SU-DHL-6 (cell line): ENCODE data around the gene ZNF618.

Experiments used
- EZH2phosphoT487 ChIP-seq: fragments of 200-600 bp; sonication (generic), shearing (Covaris generic); conservative IDR thresholded peaks from 2 replicates; pipeline ENCODE4 v1.6.1; 2018; ENCODE audit warnings: mild to moderate bottlenecking, antibody characterized with exemption, low read length, moderate library complexity, mixed read lengths
- TF ChIP-seq, protein P1 (sequence below): fragments of 200-600 bp; sonication (generic); IDR thresholded peaks from one replicate; pipeline ENCODE4 v1.5.1; 2017; ENCODE audit warnings: antibody characterized with exemption, mild to moderate bottlenecking, low read length, moderate library complexity; ENCODE audit not compliant: insufficient read depth, poor library complexity, severe bottlenecking

DNA sequence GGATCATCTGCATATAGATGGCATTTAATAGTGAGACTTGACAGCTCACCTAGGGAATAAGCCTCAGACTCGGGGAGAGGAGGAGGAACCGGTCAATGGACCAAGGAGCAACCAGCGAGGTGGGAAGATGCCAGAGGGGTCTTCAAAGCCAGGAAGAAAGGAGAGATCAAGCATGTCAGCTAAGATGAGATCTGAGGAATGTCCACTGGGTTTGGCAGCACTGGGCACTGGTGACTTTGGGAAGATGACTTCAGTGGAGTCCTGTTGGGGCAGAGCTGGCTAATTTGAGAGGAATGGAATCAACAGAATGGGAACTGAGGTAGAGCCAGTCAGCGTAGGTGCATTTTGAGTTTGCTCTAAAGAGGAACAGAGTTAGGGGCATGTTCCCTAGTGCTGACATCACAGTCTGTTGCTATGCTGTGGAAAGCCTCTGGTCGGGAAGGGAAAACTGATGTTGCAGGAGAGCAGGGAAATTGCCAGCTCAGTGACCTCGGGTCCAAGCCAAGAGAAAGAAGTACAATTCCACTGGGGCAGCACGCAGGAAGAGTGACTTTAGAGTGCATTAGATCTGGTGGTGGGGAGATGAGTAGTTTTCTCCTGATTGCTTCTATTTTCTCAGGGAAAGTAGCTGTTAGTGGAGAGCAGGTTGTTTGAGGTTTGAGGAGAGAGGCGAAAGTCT lies 56.9 kb downstream of the ZNF618 start:
- TF ChIP-seq, protein P1, sequence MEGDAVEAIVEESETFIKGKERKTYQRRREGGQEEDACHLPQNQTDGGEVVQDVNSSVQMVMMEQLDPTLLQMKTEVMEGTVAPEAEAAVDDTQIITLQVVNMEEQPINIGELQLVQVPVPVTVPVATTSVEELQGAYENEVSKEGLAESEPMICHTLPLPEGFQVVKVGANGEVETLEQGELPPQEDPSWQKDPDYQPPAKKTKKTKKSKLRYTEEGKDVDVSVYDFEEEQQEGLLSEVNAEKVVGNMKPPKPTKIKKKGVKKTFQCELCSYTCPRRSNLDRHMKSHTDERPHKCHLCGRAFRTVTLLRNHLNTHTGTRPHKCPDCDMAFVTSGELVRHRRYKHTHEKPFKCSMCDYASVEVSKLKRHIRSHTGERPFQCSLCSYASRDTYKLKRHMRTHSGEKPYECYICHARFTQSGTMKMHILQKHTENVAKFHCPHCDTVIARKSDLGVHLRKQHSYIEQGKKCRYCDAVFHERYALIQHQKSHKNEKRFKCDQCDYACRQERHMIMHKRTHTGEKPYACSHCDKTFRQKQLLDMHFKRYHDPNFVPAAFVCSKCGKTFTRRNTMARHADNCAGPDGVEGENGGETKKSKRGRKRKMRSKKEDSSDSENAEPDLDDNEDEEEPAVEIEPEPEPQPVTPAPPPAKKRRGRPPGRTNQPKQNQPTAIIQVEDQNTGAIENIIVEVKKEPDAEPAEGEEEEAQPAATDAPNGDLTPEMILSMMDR = no peak
- no peak for TF ChIP-seq EZH2phosphoT487
